Adipocyte (in vitro differentiated cells): ENCODE results near the gene LYPD8.
"Not testable (repeated sequence)": the region's sequence is repeated elsewhere in the genome, so short reads cannot be mapped to it uniquely, and the experiment has no call there.

Source experiments
- DNase-seq: peaks from one replicate; pipeline ENCODE4 v3.0.0-alpha.2; 2015; ENCODE audit warnings: low read depth
- H3K27me3 ChIP-seq: replicated peaks from 2 replicates; pipeline ENCODE4 v1.7.0; 2013; ENCODE audit warnings: mild to moderate bottlenecking, low read length, moderate library complexity; ENCODE audit not compliant: control insufficient read depth, insufficient read depth
- H3K36me3 ChIP-seq: 2 replicates; pipeline ENCODE4 v1.7.0; 2013; ENCODE audit warnings: low read length, mild to moderate bottlenecking, moderate library complexity; ENCODE audit not compliant: control insufficient read depth, insufficient read depth, severe bottlenecking
- H3K4me1 ChIP-seq: 2 replicates; pipeline ENCODE4 v1.7.0; 2013; ENCODE audit warnings: mild to moderate bottlenecking, low read length, moderate library complexity; ENCODE audit not compliant: control insufficient read depth, insufficient read depth
- H3K4me3 ChIP-seq: 2 replicates; pipeline ENCODE4 v1.7.0; 2013; ENCODE audit warnings: mild to moderate bottlenecking, low read length, moderate library complexity
- H3K9ac ChIP-seq: 2 replicates; pipeline ENCODE4 v1.7.0; 2013; ENCODE audit warnings: mild to moderate bottlenecking, low read length, moderate library complexity
- H3K9me3 ChIP-seq: 2 replicates; pipeline ENCODE4 v1.7.0; 2013; ENCODE audit warnings: mild to moderate bottlenecking, low read length, moderate library complexity; ENCODE audit not compliant: control insufficient read depth

LYPD8 gene, protein sequence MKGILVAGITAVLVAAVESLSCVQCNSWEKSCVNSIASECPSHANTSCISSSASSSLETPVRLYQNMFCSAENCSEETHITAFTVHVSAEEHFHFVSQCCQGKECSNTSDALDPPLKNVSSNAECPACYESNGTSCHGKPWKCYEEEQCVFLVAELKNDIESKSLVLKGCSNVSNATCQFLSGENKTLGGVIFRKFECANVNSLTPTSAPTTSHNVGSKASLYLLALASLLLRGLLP

DNA sequence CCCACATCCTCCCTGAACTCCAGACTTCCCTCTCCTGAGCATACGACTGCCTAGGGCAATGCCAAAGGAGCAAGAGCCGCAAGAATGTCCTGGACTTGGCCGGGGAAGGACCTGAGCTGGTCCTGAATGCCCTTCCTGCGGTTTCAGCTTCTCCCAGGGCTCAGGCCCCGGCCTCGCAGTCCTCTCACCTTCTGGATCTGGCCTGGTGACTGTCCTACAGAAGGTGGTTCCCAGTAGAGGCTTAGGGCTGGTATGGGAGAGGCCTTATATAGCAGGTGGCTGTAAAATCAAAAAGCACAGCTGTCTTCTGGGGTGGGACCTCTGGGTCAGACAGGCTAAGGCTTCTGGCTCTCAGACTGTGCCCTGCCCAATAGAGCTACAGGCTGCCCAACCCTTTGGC lies at the start of gene LYPD8:
LYPD8 (minus strand) TSS at position 243 of the 400 bp plus-strand sequence. CDS start 4,678 bp downstream, outside the sequence.
- no peak within 1 kb of the TSS for H3K9ac ChIP-seq
- no peaks in the 10 kb centered on the region for H3K4me1 ChIP-seq
- no peak within 1 kb of the TSS for H3K4me3 ChIP-seq
- H3K9me3 ChIP-seq = no peaks in the 10 kb centered on the region
- H3K36me3 ChIP-seq = no peaks in the 10 kb centered on the region
- no peaks in the 10 kb centered on the region for H3K27me3 ChIP-seq
- DNase-seq = no peak

DNA sequence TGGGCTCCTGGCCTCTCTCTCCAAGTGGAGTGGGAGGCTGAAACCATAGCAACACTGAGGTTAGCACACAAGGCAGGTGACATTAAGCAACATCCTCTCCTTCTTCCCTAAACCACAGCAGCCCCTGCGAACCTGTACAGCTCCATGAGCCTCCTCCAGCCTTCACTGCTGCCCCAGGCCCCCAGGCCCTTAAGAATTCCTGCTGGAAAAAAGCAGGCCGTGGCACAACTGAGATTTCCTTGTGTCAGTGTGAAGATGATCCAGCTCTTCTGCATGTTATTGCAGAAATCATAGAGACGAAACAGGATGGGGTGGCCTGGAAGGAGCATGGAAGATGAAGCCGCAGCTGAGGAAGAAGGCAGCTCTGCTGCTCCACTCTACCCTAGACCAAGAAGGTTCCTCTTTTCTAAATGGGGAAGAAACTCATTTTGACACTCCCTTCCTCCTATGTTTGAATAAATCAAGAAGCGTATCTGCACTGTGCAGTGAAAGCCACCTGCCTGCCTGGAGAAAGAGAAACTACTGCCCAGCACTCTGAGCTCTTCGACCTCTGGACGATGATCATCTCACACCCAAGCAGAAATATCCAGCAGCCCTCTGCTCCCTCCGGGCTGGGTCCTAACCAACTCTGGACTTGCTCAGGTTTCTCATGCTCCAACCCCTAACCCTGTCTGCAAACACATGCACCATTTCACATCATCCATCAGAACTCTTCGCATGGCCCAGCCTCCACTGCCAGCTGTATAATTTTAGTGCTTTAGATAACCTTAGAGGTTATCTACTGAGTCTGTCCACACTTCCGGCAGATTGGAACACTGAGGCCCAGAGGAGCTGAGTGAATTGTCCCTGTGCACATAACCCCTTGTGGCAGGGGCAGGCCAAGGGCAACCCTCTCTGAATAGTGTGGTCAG lies 49.5 kb upstream of the LYPD8 start:
- H3K9me3 ChIP-seq = no peaks in the 10 kb centered on the region
- DNase-seq = no peak
- no peaks in the 10 kb centered on the region for H3K4me1 ChIP-seq
- peaks cover 5% of the 10 kb centered on the region for H3K27me3 ChIP-seq
- no peak overlapping the region for H3K9ac ChIP-seq
- H3K36me3 ChIP-seq = no peaks in the 10 kb centered on the region
- no peak overlapping the region for H3K4me3 ChIP-seq

DNA sequence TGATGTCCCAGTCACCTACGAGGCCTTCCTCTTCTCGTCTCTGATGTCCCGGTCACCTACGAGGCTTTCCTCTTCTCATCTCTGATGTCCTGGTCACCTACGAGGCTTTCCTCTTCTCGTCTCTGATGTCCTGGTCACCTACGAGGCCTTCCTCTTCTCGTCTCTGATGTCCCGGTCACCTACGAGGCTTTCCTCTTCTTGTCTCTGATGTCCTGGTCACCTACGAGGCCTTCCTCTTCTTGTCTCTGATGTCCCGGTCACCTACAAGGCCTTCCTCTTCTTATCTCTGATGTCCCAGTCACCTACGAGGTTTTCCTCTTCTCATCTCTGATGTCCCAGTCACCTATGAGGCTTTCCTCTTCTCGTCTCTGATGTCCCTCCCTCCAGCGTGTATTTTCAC lies 47.9 kb upstream of the LYPD8 start:
- not testable (repeated sequence) for H3K4me3 ChIP-seq, H3K9me3 ChIP-seq, H3K27me3 ChIP-seq, DNase-seq, H3K36me3 ChIP-seq, H3K9ac ChIP-seq, H3K4me1 ChIP-seq

DNA sequence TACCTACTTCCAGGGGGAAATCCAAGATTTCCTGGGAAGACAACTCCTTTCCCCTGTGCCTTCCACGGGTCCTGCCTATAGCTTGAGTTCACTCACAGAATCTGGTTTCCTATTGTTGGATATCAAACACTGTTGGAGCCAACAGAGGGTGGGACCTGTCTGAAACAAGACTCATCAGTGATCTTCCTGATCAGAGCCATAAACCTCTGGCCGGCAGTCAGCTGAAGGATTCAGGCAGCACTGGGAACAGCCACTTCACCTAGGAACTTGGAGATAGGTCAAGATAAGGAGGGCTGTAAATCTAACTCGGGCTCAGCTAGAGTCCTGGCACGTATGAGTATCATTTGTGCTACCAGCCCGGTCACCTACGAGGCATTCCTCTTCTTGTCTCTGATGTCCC lies 46.9 kb upstream of the LYPD8 start:
- no peaks in the 10 kb centered on the region for H3K4me1 ChIP-seq
- H3K36me3 ChIP-seq = no peaks in the 10 kb centered on the region
- no peak overlapping the region for H3K4me3 ChIP-seq
- H3K27me3 ChIP-seq = peaks cover 5% of the 10 kb centered on the region
- DNase-seq = no peak
- H3K9me3 ChIP-seq = no peaks in the 10 kb centered on the region
- no peak overlapping the region for H3K9ac ChIP-seq

DNA sequence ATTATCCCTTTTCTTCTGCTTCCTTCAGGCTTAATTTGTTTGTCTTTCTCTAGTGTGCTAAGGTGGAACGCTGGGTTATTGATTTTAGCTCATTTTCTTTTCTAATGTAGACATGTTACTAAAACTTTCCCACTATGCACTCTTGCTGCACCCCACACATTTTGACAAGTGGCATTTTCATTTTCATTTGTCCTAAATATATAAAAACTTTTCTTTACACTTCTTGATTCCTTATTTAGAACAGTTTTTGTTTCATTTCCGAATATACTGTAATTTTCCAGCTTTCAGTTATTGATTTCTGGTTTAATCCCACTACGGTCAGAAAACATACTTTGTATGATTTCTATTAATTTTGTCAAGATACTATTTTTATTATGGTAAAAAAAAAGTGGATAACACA lies 44.9 kb upstream of the LYPD8 start:
- no peaks in the 10 kb centered on the region for H3K36me3 ChIP-seq
- H3K4me3 ChIP-seq = no peak overlapping the region
- H3K9me3 ChIP-seq = peaks cover 4% of the 10 kb centered on the region
- no peak for DNase-seq
- no peak overlapping the region for H3K9ac ChIP-seq
- H3K4me1 ChIP-seq = no peaks in the 10 kb centered on the region
- peaks cover 5% of the 10 kb centered on the region for H3K27me3 ChIP-seq

DNA sequence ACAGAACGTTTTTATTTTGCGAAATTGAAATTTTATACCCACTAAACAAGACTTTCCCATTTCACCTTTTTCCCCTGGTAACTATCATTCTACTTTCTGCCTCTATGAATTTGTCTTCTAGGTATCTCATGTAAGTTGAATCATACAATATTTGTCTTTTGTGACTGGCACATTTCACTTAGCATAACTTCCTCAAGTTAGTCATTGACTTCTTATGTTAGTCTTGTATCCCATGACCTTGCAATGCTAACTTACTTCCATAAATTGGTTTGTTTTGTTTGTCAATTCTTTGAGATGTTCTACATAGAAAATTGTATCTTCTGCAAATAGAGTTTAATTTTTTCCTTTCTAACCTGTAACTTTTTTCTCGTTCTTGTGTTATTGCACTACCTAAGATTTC lies 43.2 kb upstream of the LYPD8 start:
- H3K9me3 ChIP-seq = peaks cover 13% of the 10 kb centered on the region
- no peaks in the 10 kb centered on the region for H3K36me3 ChIP-seq
- no peak overlapping the region for H3K4me3 ChIP-seq
- H3K9ac ChIP-seq = no peak overlapping the region
- H3K4me1 ChIP-seq = no peaks in the 10 kb centered on the region
- DNase-seq = no peak
- peaks cover 5% of the 10 kb centered on the region for H3K27me3 ChIP-seq

DNA sequence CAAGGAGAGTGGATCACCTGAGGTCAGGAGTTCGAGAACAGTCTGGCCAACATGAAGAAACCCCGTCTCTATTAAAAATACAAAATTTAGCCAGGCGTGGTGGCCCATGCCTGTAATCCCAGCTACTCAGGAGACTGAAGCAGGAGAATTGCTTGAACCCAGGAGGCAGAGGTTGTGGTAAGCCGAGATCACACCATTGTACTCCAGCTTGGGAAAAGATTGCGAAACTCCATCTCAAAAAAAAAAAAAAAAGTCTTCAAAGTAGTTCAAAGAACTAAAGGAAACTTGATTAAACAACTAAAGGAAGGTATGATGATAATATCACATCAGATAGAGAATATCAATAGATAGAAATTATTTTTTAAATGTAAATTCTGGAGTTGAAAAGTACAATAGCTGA lies 39.1 kb upstream of the LYPD8 start:
- H3K9me3 ChIP-seq = peaks cover 18% of the 10 kb centered on the region
- H3K27me3 ChIP-seq, H3K9ac ChIP-seq, DNase-seq, H3K36me3 ChIP-seq, H3K4me1 ChIP-seq, H3K4me3 ChIP-seq: not testable (repeated sequence)

DNA sequence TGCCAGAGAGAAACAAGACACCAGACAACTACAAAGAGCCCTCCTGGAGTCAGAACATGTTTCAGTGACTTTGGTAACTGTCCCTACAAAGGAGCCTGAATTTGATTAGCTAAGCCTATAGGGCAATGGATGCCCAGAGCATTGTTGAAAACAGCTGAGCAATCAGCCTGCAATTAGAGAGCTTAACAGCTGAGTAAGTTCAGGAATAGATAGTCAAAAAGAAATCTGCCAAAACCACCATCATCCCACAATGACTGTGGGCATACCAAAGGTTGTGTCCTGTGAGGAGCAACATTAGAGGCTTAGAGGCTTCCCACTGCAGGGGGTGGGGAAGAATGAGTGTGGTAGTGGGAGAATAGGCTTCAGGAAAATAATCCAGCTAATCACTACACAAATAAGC lies 38.0 kb upstream of the LYPD8 start:
- Histone ChIP-seq H3K4me3 (no peak overlapping the region), H3K36me3 (no peaks in the 10 kb centered on the region), H3K4me1 (no peaks in the 10 kb centered on the region), H3K9ac (no peak overlapping the region), H3K27me3 (no peaks in the 10 kb centered on the region), H3K9me3 (peaks cover 18% of the 10 kb centered on the region)
- DNase-seq = no peak

DNA sequence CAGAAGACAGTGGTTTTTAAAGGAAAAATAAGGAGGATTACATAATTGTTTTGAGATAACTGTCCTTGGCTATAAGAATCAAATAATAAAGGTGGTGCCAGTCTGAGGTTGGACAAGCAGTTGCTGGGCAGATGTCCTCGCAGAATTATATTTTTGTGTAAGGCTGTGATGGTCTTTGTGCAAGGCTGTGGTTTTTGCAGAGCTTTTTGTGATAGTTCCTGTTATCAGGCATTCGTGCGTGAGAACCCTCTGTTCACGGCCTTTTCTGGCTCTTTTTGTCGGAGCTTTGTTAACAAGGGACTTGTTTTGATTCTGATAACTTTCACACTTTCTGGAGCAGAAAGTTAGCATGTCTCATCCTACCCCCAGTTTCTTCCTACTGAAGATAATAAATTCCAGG lies 36.8 kb upstream of the LYPD8 start:
- no peaks in the 10 kb centered on the region for H3K27me3 ChIP-seq
- H3K4me3 ChIP-seq = no peak overlapping the region
- no peak overlapping the region for H3K9ac ChIP-seq
- H3K36me3 ChIP-seq = no peaks in the 10 kb centered on the region
- no peaks in the 10 kb centered on the region for H3K4me1 ChIP-seq
- H3K9me3 ChIP-seq = peaks cover 18% of the 10 kb centered on the region
- DNase-seq = no peak

DNA sequence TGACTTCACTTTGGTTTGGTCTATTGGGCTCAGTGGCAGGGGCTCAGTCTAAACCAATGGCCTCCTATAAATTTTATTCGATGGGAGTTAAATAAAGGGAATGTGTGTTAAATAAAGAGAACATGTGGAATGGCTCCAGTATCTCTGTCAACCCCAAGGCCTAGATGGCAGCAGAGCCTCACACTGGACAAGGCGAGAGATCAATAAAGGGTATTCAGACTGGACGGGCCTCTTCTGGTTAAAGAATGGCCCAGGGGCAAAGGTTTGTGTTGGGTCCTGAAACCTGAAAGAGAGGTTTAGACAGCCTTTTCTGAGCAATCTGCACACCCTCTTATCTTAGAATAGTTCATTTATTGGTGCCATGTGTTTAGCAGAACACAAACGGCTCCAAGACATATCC lies 35.5 kb upstream of the LYPD8 start:
- Histone ChIP-seq H3K4me1 (no peaks in the 10 kb centered on the region), H3K4me3 (no peak overlapping the region), H3K9ac (no peak overlapping the region), H3K9me3 (peaks cover 18% of the 10 kb centered on the region), H3K27me3 (no peaks in the 10 kb centered on the region), H3K36me3 (no peaks in the 10 kb centered on the region)
- no peak for DNase-seq

DNA sequence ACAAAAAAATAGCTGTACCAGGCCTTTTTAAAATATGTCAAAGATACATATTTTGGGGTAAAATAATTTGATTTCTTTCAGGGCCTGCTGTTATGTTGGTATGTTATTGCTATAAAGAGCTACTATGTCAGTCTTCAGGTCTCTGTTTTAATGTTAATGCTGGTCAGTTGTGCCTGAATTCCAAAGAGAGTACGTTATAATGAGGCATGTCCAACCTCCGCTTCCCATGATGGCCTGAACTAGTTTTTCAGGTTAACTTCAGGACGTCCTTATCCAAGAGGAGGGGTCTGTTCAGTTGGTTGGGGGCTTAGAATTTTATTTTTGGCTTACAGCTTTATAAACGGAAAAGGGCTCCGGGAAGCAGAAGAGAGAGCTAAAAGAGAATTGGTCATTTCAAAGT lies 34.9 kb upstream of the LYPD8 start:
- H3K27me3 ChIP-seq = no peaks in the 10 kb centered on the region
- DNase-seq = no peak
- no peak overlapping the region for H3K4me3 ChIP-seq
- no peak overlapping the region for H3K9ac ChIP-seq
- no peaks in the 10 kb centered on the region for H3K36me3 ChIP-seq
- no peaks in the 10 kb centered on the region for H3K4me1 ChIP-seq
- peaks cover 14% of the 10 kb centered on the region for H3K9me3 ChIP-seq
